Left lobe of liver (tissue), 2 donors: ENCODE data around the gene ZNF326. TPM values are rescaled to one million over a fixed set of nuclear protein-coding genes. Genes with fewer than 3 reads are reported as not detected.
"Not testable (repeated sequence)": the region's sequence is repeated elsewhere in the genome, so short reads cannot be mapped to it uniquely, and the experiment has no call there.

ENCODE experiments used
- ATAC-seq: fragments of 200-7000 bp; cut with Tn5 transposase; one replicate; pipeline ENCODE4 v1.9.1; 2020; ENCODE audit warnings: mild to moderate bottlenecking, moderate library complexity
- DNase-seq: peaks from one replicate; pipeline ENCODE4 v3.0.0-alpha.2; 2020; ENCODE audit warnings: low spot score
- total RNA-seq: library from RNA; stranded (reverse); gene quantifications from one replicate; pipeline ENCODE4 v1.2.1, GENCODE V29; 2021
- donor health status: DM: no; HTN: no; CAD: no; lungs with moderate emphysema.
- donor health status: DM: no; HTN: yes; CAD: no.

The ZNF326 gene
- total RNA-seq, 1 donor from 2014 or later, result 11.2 TPM

DNA sequence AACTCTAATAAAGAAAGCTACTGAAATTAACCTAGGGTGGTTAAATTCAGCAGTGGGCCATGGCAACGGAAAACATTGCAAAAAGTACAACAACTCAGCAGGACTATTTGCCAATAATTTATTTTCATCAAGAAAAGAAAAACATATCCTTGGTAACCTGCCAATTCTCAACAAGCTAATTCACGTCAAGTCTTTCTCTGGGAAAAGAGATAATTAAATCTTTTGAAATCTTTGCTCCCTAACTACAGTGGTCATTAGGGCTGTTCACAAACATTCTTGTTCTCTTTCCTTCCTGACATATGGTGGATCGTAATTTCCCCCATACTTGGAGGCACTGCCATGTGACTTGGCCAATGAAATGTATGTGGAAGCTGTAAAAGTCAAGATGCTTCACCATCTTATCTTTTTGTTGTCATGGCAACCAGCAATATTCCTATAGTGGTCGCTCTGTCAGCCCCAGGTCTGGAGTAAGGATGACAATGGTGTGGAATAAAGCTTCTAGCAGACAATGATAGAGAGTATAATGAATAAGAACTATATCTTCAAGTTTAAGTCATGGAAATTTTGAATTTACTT lies 29.6 kb upstream of the ZNF326 start:
- DNase-seq (no peak), ATAC-seq (no peak)

DNA sequence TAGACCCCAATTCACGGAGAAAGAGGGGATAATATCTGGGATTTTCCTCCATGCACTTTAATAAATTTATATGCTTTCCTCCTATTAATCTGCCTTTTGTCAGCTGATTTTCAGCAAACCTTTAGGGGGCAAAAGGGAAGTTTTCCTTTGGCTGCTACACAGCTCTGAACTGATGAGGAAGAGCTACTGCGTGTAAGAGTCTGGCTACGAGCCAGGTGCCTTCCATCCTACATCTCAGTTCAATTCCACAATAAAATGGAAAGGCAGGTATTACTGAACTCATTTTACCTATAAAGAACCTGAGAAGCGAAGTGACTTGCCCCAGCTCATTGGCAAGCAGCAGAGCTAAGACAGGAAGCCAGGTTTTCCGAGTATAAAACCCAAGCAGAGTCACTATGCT lies 28.3 kb upstream of the ZNF326 start:
- DNase-seq (no peak), ATAC-seq (no peak)

GRCh38 chr1:89971600-89971999 lies 23.3 kb upstream of the ZNF326 start:
- DNase-seq, result no peak

DNA sequence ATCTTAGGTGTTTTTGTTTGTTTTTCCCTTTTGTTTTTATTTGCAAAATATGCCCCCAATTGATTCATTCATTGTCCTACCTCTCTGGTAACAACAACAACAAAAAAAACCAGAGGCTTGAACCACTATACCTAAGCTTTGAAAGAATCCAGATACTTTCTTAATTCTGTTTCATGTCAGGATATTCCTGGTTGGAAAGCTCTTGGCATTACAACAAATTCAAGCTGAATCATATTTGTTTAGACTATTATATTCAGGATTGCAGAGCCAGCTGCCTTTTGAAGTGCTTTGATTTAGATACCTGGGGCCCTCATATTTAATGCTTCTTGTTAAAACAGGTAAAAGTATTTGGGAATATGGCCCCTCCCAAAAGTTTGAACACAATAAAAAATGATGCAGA lies 22.9 kb upstream of the ZNF326 start:
- no peak for ATAC-seq
- DNase-seq, result no peak

More at GRCh38 chr1:89971600-89971999, 23.3 kb upstream of the ZNF326 start:
- no peak for ATAC-seq

GRCh38 chr1:89973471-89974127 lies 21.3 kb upstream of the ZNF326 start:
- DNase-seq (no peak), ATAC-seq (no peak)

DNA sequence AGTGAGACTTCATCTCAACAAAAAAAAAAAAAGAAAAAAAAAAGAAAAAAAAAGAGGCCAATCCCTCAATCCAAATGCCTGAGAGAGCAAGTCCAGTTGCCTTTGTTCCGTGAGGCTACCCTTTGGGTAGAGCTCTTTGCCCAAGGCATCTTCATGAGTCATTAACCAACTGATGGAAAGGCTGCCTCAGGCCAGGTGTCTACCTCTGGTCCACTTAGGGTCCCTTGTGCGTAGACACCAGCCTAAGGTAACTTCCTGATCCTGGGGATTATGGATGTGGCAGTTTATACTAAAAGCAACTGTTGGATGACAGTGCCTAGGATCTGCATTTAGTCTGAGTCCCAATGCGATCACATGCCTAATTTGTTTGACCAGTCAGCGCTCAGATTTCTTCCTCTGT lies 20.7 kb upstream of the ZNF326 start:
- no peak for DNase-seq
- ATAC-seq, result no peak

- ATAC-seq (no peak), DNase-seq (no peak)
Measured at GRCh38 chr1:89974696-89975470, 20.0 kb upstream of the ZNF326 start.

DNA sequence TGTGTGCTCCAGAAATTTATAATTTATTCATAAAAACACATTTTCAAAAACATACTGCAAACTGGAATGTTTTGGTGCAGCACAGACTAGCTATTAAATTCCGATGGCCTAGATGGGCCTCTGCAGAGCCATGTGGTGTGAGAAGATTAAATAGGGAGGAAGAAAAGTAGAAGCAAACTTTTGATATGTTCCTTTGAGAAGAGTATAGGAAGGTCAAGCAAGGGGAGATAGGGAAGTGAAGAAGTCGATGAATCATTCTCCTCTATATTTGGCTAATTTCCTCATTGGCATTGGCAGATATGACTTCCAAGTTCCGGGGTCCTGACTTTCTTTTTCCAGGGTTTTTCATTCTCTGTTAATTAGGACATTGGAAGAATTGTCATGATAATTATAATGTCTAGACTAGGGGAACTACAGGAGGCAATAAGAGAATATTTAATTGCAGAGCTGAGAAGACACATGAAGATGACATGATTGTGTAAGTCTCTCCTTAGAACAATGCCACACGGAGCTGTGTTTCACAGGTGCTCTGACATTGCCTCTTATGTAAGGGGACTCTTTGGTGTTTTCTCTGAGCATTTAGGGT lies 19.3 kb upstream of the ZNF326 start:
- no peak for DNase-seq
- ATAC-seq, result no peak

GRCh38 chr1:89978755-89979154 lies 16.2 kb upstream of the ZNF326 start:
- DNase-seq, result no peak
- ATAC-seq, result no peak

GRCh38 chr1:89980605-89981004 lies 14.3 kb upstream of the ZNF326 start:
- DNase-seq (no peak), ATAC-seq (no peak)

GRCh38 chr1:89982846-89983245 lies 12.1 kb upstream of the ZNF326 start:
- not testable (repeated sequence) for DNase-seq, ATAC-seq

DNA sequence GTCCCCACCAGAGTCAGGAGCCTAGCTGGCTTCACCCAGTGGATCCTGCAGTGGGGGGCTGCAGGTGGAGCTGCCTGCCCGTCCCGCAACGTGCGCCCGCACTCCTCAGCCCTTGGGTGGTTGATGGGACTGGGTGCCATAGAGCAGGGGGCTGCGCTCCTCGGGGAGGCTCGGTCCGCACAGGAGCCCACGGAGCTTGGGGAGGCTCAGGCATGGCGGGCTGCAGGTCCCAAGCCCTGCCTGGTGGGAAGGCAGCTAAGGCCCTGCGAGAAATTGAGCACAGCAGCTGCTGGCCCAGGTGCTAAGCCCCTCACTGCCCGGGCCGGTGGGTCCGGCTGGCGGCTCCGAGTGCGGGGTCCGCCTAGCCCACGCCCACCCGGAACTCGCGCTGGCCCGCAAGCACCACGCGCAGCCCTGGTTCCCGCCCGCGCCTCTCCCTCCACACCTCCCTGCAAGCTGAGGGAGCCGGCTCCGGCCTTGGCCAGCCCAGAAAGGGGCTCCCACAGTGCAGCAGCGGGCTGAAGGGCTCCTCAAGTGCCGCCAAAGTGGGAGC lies 10.3 kb upstream of the ZNF326 start:
- DNase-seq, ATAC-seq: not testable (repeated sequence)

- DNase-seq (no peak), ATAC-seq (no peak)
Measured at GRCh38 chr1:89986020-89986419, 8.9 kb upstream of the ZNF326 start.

DNA sequence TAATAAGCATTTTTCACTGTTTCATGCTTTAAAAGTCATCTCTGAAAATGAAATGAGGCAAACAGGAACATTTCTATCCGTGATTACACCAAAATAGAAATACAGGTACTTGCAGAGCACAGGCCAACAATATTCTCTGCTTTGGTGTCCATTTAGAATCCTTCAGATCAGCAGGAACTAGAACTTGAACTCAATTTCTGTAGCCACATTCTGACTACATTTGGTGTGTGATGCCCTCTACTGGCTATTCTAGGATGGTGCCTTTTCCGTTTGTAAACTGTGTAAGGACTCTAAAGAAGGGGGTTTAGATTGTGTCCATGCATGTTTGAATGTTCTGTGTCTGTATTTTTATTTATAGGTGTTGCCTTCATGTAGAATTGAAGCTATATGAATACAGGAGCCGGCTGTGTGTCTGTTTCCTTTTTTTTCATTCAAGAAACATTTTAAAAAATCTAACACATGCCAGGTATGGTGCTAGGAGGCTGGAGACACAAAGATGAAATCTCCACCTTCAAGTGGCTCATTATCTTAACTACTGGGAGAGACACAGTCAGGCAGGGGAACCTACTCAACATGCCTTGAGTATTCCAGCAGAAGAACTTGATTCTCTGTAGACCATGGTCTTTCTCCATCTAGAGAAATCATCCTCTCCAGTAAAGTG lies 7.6 kb upstream of the ZNF326 start:
- ATAC-seq (peak; percentile 93), DNase-seq (peak; percentile 59)

- DNase-seq (no peak), ATAC-seq (no peak)
Measured at GRCh38 chr1:89989099-89989498, 5.8 kb upstream of the ZNF326 start.

DNA sequence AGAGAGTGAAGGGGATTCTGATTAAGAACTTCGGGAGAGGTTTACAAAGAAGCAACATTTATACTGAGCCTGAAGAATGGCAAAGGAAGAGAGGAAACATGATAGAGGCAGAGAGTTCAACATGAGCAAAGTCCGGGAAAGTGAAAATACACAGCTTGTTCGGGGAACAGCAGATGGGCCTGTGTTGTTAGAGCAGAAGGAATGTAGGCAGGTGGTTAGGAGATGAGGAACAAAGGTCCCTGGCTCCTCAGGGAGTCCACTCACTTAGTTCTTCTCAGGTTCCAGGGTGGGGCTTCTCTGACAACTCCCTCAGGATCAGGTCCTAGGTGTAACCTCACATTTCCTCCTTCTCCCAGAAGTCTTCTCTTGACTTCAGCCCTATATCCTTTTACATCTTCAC lies 5.1 kb upstream of the ZNF326 start:
- DNase-seq (no peak), ATAC-seq (peak; percentile 67)

GRCh38 chr1:89990976-89991831 lies 3.7 kb upstream of the ZNF326 start:
- DNase-seq (no peak), ATAC-seq (no peak)

GRCh38 chr1:89993541-89993940 lies 1.4 kb upstream of the ZNF326 start:
- no peak for DNase-seq
- ATAC-seq, result no peak

- ATAC-seq (no peak), DNase-seq (no peak)
Measured at GRCh38 chr1:89994231-89994804, 592 bp upstream of the ZNF326 start.
